HCT116 (cell line): ENCODE measurements around the gene NFASC. TPM values are rescaled to one million over a fixed set of nuclear protein-coding genes. Genes with fewer than 3 reads are reported as not detected.

ENCODE experiments used
- ATAC-seq: fragments of 200-7000 bp; cut with Tn5 transposase; 2 replicates; pipeline ENCODE4 v1.9.1; 2020; ENCODE audit warnings: mild to moderate bottlenecking, moderate library complexity
- BruUV-seq: library from RNA; stranded (reverse); fragments of 400-500 nt; replicated peaks from 2 replicates; lab custom pipeline; 2021; lab: Mats Ljungman, UMichigan
- CTCF ChIA-PET: fragments of 300-600 bp; sonication (Branson Sonifier 250); formaldehyde crosslinking; loops from one replicate; lab custom pipeline; 2021; ENCODE audit warnings: antibody characterized with exemption; lab: Charles Lee
- POLR2A ChIA-PET: fragments of 300-600, 350-600 bp; sonication (Branson Sonifier 250); formaldehyde crosslinking; loops from one replicate; lab custom pipeline; 2021; ENCODE audit warnings: antibody characterized with exemption; lab: Charles Lee
- RAD21 ChIA-PET, 2 experiments: fragments of 300-600 bp; sonication (Branson Sonifier 250); formaldehyde crosslinking; loops; one replicate each; lab custom pipeline; 2023; ENCODE audit warnings: low total read pairs in 2 of 2; ENCODE audit not compliant: uncharacterized antibody in 2 of 2, unreplicated experiment in 2 of 2, low non-redundant PET in 1 of 2; lab: Charles Lee
- DNase-seq: peaks from one replicate; pipeline ENCODE4 v3.0.0-alpha.2; 2010; ENCODE audit warnings: low read depth, low spot score
- H2AFZ ChIP-seq: fragments of 200-600 bp; shearing (Covaris generic), sonication (generic); 2 replicates; pipeline ENCODE4 v1.6.1; 2017; ENCODE audit warnings: low read depth, mixed run types, mixed read lengths, antibody characterized with exemption, low read length; ENCODE audit not compliant: poor library complexity, severe bottlenecking
- H3K27ac ChIP-seq: 2 replicates; pipeline ENCODE4 v1.5.1; 2012; ENCODE audit warnings: low read depth, low read length
- H3K27me3 ChIP-seq: fragments of 200-600 bp; sonication (generic); 2 replicates; pipeline ENCODE4 v1.6.1; 2016; ENCODE audit warnings: mixed run types, low read length, mixed read lengths; ENCODE audit not compliant: insufficient read depth
- H3K36me3 ChIP-seq, 2 experiments: fragments of 200-500 bp in 1 of 2; fragments of 200-600 bp in 1 of 2; sonication (Bioruptor generic) in 1 of 2; sonication (generic) in 1 of 2; 2 replicates each; pipeline versions ENCODE4 v1.5.1 to v1.6.1; 2014 to 2016; ENCODE audit warnings: low read length in 2 of 2, inconsistent platforms in 1 of 2, mixed read lengths in 1 of 2, mixed run types in 1 of 2; ENCODE audit not compliant: insufficient read depth in 2 of 2, control insufficient read depth in 1 of 2
- H3K4me1 ChIP-seq, 2 experiments: fragments of 200-600 bp in 1 of 2; sonication (generic) in 1 of 2; 2 replicates each; pipeline versions ENCODE4 v1.5.1 to v1.6.1; 2012 to 2017; ENCODE audit warnings: low read length in 2 of 2, inconsistent platforms in 1 of 2, mild to moderate bottlenecking in 1 of 2, mixed read lengths in 1 of 2, mixed run types in 1 of 2, moderate library complexity in 1 of 2; ENCODE audit not compliant: insufficient read depth in 2 of 2, control insufficient read depth in 1 of 2
- H3K4me2 ChIP-seq: fragments of 200-600 bp; sonication (generic); 2 replicates; pipeline ENCODE4 v1.6.1; 2017; ENCODE audit warnings: mixed run types, low read length, mixed read lengths
- H3K4me3 ChIP-seq, 2 experiments: fragments of 200-600 bp in 1 of 2; sonication (generic) in 1 of 2; replicated peaks in 1 of 2; 2 replicates each; pipeline ENCODE4 v1.5.1; 2011 to 2016; ENCODE audit warnings: low read length in 2 of 2, control low read depth in 1 of 2, low read depth in 1 of 2, mild to moderate bottlenecking in 1 of 2, mixed read lengths in 1 of 2, mixed run types in 1 of 2
- H3K79me2 ChIP-seq: fragments of 200-600 bp; sonication (generic); 2 replicates; pipeline ENCODE4 v1.6.1; 2017; ENCODE audit warnings: mild to moderate bottlenecking, mixed run types, low read length, moderate library complexity, mixed read lengths; ENCODE audit not compliant: insufficient read depth
- H3K9ac ChIP-seq: fragments of 200-600 bp; sonication (generic); 2 replicates; pipeline ENCODE4 v1.6.1; 2016; ENCODE audit warnings: low read length, mixed read lengths
- H3K9me2 ChIP-seq: fragments of 200-600 bp; sonication (generic), shearing (Covaris generic); 2 replicates; pipeline ENCODE4 v1.6.1; 2017; ENCODE audit warnings: mixed run types, mild to moderate bottlenecking, moderate library complexity; ENCODE audit not compliant: insufficient read depth
- H3K9me3 ChIP-seq, 2 experiments: fragments of 200-500 bp in 1 of 2; fragments of 200-600 bp in 1 of 2; sonication (Bioruptor generic) in 1 of 2; sonication (generic) in 1 of 2; 2 replicates each; pipeline ENCODE4 v1.6.1; 2014 to 2017; ENCODE audit warnings: low read length in 2 of 2, mixed read lengths in 2 of 2, inconsistent platforms in 1 of 2, low read depth in 1 of 2, mild to moderate bottlenecking in 1 of 2, mixed run types in 1 of 2, moderate library complexity in 1 of 2; ENCODE audit not compliant: control insufficient read depth in 1 of 2, insufficient read depth in 1 of 2
- H4K20me1 ChIP-seq: fragments of 200-600 bp; sonication (generic), shearing (Covaris generic); 2 replicates; pipeline ENCODE4 v1.6.1; 2017; ENCODE audit warnings: mixed run types, mild to moderate bottlenecking, moderate library complexity; ENCODE audit not compliant: insufficient read depth
- ATF3 ChIP-seq: IDR thresholded peaks from 2 replicates; pipeline ENCODE4 v1.6.1; 2012
- CBX3 ChIP-seq: IDR thresholded peaks from 2 replicates; pipeline ENCODE4 v1.6.1; 2012; ENCODE audit warnings: low read depth
- CEBPB ChIP-seq: IDR thresholded peaks from 2 replicates; pipeline ENCODE4 v1.6.1; 2012; ENCODE audit warnings: low read depth
- JUND ChIP-seq: IDR thresholded peaks from 2 replicates; pipeline ENCODE4 v1.6.1; 2012
- MAX ChIP-seq: IDR thresholded peaks from 2 replicates; pipeline ENCODE4 v1.6.1; 2012
- RAD21 ChIP-seq: IDR thresholded peaks from 2 replicates; pipeline ENCODE4 v1.6.1; 2012; ENCODE audit warnings: low read depth, mild to moderate bottlenecking
- SIN3A ChIP-seq: IDR thresholded peaks from 2 replicates; pipeline ENCODE4 v1.6.1; 2012; ENCODE audit warnings: low read depth
- SRF ChIP-seq: IDR thresholded peaks from 2 replicates; pipeline ENCODE4 v1.6.1; 2012; ENCODE audit warnings: low read depth
- ZNF274 ChIP-seq: fragments of 200-500 bp; sonication (Bioruptor generic); IDR thresholded peaks from 2 replicates; pipeline ENCODE4 v1.6.1; 2014; ENCODE audit warnings: mild to moderate bottlenecking, low read depth, low read length, inconsistent platforms
- intact Hi-C: fragments of 100-400 bp; cut with micrococcal nuclease; formaldehyde crosslinking; loops from 2 replicates; pipeline ENCODE4 v1.10.0; 2022
- total RNA-seq: library from RNA; stranded (reverse); gene quantifications from one replicate; pipeline ENCODE4 v1.2.1, GENCODE V29; 2021; ENCODE audit not compliant: unreplicated experiment
- TF ChIP-seq, protein P1 (sequence below): IDR thresholded peaks from 2 replicates; pipeline ENCODE4 v1.6.1; 2011; ENCODE audit warnings: mild to moderate bottlenecking, low read length, moderate library complexity; ENCODE audit not compliant: insufficient replicate concordance; ENCODE audit errors: extremely low read depth

The NFASC gene
- total RNA-seq, 1 experiment from 2014 or later, result 0.57 TPM

DNA sequence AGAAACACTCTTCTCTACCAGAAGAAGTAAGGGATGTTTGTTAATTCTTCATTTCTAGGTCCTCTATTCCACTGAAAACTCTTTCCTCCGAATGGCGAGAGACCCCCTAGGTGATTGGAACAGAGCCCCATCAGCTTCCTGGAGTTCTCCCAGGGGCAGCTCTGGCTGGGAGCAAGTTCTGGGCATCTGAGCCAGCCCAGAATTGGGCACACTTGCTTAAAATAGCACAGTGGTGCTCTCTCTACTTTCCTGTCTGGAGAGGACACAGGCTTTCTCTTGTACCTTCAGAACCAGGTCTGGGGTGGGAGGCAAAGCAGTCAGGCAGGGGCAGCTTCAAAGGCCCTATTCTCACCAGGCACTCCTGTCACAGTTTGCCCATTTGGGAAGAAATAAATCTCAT is 89.2 kb downstream of the NFASC start (continued):
- no peak for TF ChIP-seq SRF
- TF ChIP-seq ATF3, result no peak
- TF ChIP-seq, protein P1, sequence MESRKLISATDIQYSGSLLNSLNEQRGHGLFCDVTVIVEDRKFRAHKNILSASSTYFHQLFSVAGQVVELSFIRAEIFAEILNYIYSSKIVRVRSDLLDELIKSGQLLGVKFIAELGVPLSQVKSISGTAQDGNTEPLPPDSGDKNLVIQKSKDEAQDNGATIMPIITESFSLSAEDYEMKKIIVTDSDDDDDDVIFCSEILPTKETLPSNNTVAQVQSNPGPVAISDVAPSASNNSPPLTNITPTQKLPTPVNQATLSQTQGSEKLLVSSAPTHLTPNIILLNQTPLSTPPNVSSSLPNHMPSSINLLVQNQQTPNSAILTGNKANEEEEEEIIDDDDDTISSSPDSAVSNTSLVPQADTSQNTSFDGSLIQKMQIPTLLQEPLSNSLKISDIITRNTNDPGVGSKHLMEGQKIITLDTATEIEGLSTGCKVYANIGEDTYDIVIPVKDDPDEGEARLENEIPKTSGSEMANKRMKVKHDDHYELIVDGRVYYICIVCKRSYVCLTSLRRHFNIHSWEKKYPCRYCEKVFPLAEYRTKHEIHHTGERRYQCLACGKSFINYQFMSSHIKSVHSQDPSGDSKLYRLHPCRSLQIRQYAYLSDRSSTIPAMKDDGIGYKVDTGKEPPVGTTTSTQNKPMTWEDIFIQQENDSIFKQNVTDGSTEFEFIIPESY, result no peak
- TF ChIP-seq ZNF274, result no peak
- no peak for TF ChIP-seq JUND
- TF ChIP-seq SIN3A, result no peak
- no peak for TF ChIP-seq RAD21
- no peak for TF ChIP-seq CBX3
- TF ChIP-seq MAX, result no peak

DNA sequence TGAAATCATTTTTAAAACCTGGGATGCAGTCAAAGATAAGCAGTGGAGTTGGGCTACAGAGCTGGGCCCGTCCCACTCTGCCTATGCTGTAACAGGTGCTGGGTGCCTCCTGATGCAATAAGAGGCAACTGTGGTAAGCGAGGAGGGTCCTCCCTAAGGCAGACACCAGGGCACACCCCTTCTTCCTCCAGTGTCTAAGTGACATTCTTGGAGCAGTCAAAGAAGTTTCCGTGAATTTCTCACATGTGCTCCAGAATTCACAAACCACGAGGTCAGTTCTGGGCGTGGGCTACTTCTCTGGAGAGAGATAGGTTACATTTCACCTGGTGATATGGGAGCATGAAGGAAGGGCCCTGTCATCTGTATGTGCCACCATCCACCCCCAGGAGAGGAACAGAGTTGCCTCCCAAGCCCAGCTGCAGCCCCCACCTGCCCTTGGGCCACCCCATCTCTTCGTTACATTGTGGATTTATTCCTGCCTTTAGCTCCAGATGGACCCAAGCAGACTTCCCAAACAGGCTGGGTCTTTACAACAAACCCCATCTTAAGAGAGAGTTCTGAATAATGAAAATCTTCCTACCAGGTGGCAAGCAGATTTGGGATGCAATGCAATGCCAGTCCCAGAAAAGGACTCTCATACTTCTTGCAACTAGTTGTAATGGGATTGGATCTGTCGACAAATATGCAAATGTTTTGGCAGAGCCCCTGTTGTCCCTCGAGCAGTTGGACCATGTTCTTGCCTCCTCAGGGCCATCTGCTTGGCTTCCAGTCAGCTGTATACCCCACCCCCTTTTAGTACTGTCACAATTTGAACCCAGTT is 89.9 kb downstream of the NFASC start:
- Histone ChIP-seq H3K9me3 (no peaks in the 10 kb centered on the region), H3K9me2 (no peaks in the 10 kb centered on the region), H3K9ac (no peak overlapping the region), H3K4me3 (no peak overlapping the region), H3K79me2 (no peaks in the 10 kb centered on the region), H3K27me3 (peaks cover 95% of the 10 kb centered on the region), H3K36me3 (no peaks in the 10 kb centered on the region), H4K20me1 (no peaks in the 10 kb centered on the region), H2AFZ (no peak overlapping the region), H3K4me1 (no peaks in the 10 kb centered on the region), H3K4me2 (no peak overlapping the region), H3K27ac (no peak overlapping the region)
- BruUV-seq, result no TSS peak
- CTCF ChIA-PET, result no interaction called here
- TF ChIP-seq SRF (no peak), CEBPB (peak; percentile 45; the same call in 1 of the 2 replicates)
- DNase-seq (no peak), ATAC-seq (no peak)
- intact Hi-C loops, result no loop called here
- POLR2A ChIA-PET, result no interaction called here
- RAD21 ChIA-PET, result no interaction called here
